Stimulated activated CD8-positive, alpha-beta memory T cell treated with anti-CD3 and anti-CD28 coated beads, Interleukin-4, amount 100 ng/mL, for 4 hours (primary cell): ENCODE measurements around the gene SCO2.
"Not testable (repeated sequence)": the region's sequence is repeated elsewhere in the genome, so short reads cannot be mapped to it uniquely, and the experiment has no call there.

Experiments
- DNase-seq, 2 donors: peaks; one replicate each; pipeline ENCODE4 v3.0.0-alpha.2; 2020; ENCODE audit warnings: low read depth in 2 of 2, low spot score in 1 of 2

The SCO2 gene

DNA sequence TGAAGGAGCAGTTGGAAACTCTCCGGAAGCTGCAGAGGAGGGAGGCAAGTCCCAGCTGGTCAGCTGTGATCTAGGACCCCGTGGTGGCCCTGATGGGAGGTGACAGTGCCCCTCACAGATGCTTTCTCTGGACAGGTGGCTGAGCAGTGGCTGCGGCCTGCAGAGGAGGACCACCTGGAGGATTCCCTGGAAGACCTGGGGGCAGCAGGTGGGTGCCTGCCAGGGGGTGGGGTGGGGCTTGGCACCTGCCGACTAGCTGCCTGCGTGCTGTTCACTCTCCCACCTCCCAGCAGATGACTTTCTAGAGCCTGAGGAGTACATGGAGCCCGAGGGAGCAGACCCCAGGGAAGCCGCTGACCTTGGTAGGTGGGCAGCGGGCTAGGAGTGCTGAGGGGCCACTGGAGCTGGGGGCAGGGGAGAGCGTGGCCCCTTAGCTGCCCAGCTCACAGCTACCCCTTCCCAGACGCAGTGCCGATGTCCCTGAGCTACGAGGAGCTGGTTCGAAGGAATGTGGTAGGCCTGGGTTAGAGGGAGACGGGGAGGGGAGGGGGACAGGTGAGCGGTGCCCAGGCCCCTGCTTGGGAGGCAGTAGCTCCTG is 3.1 kb downstream of the SCO2 start:
- no peak for DNase-seq

DNA sequence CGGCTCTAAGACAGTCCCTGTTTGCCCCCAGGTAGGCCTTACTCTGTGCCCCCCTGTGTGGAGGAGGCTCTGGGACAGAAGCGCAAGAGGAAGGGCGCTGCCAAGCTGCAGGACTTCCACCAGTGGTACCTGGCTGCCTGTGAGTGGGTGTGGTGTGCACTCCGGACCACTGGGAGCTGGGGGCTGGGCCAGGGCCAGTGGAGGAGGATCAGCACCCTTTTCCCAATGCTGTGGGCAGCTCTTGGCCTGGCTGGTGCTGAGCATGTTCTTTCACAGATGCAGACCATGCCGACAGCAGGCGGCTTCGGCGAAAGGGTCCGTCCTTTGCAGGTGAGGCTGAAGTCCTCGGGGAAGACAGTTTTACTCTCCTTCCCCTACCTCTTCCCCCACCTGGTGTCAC is 3.7 kb downstream of the SCO2 start:
- no peak for DNase-seq

DNA sequence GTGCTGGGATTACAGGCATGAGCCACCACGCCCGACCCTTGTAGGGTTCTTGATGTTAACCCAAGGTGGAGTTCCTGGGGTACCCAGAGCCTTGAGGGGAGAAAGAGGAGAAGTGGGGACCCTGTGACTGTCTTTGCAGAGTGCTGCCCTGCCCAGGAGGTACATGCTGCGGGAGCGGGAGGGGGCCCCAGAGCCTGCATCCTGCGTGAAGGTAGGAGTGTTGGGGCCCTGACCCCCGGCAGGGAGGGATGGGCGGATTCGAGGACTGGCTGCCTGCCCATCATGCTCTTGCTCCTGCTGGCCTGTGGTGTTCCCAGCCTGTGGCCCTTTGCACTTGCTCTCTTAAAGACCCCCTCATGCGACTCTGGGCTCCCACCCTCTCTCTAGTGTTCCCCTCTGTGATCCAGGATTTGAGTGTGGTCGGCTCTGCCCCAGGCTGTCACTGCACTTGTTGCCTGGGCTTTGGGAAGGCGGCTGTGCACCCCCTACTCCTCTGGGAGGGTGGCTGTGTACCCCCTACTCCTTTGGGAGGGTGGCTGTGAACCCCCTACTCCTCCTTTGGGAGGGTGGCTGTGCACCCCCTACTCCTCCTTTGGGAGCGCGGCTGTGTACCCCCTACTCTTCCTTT is 4.5 kb downstream of the SCO2 start:
- no peak for DNase-seq

DNA sequence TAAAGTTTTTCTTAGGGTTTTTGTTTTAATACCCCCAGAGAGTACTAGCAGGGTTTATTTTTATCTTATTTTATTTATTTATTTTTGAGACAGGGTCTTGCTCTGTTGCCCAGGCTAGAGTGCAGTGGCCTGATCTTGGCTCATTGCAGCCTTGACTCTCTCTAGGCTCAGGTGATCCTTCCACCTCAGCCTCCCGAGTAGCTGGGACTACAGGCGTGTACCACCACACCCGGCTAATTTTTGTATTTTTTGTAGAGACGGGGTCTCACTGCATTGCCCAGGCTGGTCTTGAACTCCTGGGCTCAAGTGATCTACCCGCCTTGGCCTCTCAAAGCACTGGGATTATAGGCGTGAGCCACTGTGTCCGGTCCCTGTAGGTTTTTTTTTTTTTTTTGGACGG is 5.2 kb downstream of the SCO2 start:
- not testable (repeated sequence) for DNase-seq

DNA sequence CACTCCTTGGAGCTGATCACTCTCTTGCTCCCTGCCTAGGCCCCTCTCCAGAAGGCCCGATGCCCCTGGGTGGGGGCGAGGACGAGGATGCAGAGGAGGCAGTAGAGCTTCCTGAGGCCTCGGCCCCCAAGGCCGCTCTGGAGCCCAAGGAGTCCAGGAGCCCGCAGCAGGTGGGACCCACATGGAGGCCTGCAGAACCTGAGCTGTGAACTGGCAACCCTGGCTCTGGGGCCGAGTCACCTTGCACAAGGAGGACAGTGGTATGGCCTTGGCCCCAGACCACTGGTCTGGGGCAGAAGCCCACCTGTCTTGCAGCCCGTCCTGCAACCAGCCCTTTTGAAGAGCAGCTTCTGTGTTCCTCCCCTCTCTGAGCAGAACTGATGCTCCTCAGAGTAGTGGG is 6.2 kb downstream of the SCO2 start:
- no peak for DNase-seq

DNA sequence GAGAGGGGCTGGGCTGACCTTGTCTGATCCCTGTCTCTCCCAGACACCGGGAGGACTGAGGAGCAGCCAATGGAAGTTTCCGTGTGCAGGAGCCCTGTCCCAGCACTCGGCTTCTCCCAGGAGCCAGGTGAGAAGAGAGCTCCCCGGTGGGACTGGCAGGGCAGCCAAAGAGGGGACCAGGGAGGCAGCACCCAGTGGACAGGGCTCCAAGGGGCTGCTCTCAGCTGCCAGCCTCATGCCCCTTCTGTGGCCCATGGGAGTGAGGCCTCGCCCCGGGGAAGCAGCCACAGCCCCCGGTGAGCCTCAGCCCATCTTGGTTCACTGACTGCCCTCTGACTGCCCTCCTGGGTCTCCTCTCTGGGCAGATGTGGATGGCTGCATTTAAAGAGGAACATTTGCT is 6.8 kb downstream of the SCO2 start:
- no peak for DNase-seq

DNA sequence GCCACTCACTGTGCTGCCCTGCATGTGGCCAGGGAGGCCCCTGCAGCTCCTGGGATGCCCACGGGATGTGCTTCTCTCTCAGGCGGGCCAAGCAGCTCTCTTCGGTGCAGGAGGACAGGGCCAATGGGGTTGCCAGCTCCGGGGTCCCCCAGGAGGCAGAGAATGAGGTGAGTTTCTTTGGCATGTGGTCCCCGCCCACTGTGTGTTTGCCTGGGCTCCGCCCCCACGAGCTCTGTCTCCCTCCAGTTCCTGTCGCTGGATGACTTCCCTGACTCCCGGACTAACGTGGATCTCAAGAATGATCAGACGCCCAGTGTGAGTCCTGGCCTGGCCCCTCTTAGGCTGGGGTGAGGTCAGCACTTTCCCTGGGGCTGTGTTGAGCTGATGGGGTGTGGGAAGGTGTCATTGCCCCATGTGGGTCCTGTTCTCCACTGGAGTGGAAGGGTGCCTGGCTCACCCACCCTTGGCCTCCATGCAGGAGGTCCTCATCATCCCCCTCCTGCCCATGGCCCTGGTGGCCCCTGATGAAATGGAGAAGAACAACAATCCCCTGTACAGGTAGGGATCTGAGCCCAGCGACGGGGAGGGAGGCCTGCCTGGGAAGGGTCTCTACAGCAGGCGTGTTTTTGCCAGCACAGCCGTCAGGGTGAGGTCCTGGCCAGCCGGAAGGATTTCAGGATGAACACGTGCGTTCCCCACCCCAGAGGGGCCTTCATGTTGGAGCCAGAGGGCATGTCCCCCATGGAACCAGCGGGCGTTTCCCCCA is 7.7 kb downstream of the SCO2 start:
- no peak for DNase-seq

DNA sequence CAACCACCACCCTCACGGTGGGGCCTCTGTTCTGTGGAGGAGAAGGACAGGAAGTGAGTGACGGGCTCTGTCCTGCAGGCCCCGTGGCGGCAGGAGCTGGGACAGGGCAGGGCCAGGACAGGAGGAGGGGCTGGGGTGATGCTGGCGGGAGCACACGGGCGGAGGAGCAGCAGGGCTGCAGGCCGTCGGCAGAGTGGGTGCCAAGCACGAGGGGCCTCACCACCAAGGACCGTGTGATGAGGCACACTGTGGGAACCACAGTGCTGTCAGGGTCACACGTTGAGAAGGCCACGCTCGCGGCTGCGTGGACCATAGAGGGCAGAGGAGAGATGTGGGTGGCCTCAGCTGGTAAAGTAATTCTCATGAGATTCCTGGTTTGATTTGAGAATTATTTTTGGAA is 8.5 kb downstream of the SCO2 start:
- DNase-seq = no peak

DNA sequence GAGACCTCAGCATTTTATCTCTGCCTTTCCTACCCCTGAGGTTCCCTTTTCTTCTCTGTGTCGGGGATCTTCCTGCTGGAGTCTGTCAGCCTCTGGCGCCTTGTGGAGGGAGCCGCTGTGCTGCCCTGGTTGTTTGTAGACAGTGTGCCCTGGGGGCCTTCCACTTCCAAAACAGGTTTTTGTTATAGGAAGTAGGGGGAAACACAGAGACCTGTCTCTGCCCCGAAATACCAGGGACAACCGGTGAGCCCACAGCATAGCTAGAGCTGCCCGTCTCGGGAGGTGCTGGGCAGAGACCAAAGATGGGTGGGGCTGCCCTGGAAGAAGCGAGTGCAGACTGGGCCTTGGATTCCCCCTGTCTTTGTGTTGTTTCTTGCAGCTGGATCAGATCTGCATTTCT is 9.3 kb downstream of the SCO2 start:
- DNase-seq = no peak

DNA sequence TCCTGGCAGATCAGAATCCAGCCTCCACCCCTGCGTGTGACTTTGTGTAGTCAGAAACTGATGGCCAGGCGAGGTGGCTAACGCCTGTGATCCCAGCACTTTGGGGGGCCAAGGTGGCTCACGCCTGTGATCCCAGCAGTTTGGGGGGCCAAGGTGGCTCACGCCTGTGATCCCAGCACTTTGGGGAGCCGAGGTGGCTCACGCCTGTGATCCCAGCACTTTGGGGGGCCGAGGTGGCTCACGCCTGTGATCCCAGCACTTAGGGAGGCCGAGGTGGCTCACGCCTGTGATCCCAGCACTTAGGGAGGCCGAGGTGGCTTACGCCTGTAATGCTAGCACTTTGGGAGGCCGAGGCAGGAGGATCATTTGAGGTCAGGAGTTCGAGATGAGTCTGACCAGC is 12.2 kb downstream of the SCO2 start:
- no peak for DNase-seq

DNA sequence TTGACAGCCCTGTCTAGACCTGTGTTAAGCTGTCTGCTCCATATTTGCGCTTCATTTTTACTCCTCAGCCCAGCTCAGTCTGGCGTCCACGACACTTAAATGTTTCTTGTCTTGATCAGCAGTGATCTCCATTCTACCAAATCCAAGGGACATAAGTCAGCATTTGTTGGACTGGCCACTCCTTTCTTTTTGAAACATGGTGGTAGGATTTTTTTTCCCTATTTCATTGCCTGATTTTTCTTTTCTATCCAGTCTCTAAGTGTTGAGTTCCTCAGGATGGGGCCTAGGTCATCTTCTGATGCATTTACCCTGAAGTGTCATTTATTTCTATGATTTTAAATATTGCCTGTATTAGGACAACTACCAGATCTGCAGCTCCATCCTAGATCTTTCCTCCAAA is 16.5 kb downstream of the SCO2 start:
- no peak for DNase-seq

DNA sequence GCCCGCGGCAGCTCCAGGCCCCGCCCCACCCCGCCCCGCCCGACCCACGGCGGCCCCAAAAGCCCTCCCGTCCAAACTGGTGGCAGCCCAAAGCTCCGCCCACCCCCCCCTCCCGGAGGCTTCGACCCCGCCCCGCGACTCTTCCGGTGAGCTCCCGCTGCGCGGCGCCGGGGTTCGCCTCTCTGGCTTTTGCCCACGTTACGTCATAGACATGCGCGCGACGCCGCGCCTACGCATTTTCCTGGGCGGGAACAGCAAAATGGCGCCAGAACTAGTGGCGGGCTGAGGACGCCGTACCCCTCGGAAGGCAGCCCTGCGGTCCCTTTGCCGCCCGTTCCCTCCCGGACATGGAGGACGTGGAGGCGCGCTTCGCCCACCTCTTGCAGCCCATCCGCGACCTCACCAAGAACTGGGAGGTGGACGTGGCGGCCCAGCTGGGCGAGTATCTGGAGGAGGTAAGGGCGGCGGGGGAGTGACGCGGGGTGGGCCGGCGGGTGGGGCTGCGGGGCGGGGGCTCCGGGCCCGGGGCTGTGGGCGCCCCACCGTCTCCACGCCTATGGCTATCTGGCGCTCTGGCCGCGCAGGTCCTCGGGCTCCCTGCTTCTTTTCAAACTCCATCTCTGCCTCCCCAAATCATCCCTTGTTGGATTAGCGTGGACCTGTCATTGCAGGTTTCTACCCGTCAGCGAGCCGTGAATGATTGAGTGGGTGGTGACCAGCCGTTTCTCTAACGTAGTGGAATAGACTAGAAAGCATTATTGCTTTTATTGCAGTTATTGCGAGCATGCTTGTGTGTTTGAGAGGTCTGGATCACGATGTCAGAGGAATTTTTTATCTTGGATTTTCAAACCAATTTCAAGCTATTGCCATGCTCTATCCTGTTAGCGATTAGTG is 17.2 kb downstream of the SCO2 start, which contains the start of gene NCAPH2:
Gene NCAPH2 (plus strand): TSS at position 234 of the 894 bp plus-strand sequence. CDS start 114 bp downstream, at position 348.
- peak; percentile 96 to 97 for DNase-seq

DNA sequence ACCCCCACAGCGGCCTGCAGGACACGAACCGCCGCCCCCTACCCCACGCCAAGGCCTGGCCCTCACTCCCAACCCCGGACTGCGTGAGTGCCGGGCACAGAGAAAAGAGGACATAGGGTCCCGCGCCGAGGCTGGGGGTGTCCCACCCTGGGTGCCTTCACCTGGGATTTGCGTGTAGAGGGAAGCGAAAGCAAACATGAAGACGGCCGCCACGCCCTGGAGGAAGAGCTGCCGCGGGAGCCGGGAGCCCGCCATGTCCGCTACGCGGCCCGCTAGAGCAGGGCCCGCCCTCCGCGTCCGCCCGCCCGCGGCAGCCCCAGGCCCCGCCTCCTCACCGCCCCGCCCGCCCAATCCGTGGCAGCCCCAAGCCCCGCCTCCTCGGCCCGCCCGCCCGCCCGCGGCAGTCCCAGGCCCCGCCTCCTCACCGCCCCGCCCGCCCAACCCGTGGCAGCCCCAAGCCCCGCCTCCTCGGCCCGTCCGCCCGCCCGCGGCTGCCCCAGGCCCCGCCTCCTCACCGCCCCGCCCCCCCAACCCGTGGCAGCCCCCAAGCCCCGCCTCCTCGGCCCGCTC is 17.9 kb downstream of the SCO2 start, which contains the start of gene LMF2:
Gene LMF2 (minus strand): TSS at position 282 of the 570 bp plus-strand sequence. CDS start 27 bp downstream, at position 255.
- DNase-seq = peak; percentile 79 to 87

DNA sequence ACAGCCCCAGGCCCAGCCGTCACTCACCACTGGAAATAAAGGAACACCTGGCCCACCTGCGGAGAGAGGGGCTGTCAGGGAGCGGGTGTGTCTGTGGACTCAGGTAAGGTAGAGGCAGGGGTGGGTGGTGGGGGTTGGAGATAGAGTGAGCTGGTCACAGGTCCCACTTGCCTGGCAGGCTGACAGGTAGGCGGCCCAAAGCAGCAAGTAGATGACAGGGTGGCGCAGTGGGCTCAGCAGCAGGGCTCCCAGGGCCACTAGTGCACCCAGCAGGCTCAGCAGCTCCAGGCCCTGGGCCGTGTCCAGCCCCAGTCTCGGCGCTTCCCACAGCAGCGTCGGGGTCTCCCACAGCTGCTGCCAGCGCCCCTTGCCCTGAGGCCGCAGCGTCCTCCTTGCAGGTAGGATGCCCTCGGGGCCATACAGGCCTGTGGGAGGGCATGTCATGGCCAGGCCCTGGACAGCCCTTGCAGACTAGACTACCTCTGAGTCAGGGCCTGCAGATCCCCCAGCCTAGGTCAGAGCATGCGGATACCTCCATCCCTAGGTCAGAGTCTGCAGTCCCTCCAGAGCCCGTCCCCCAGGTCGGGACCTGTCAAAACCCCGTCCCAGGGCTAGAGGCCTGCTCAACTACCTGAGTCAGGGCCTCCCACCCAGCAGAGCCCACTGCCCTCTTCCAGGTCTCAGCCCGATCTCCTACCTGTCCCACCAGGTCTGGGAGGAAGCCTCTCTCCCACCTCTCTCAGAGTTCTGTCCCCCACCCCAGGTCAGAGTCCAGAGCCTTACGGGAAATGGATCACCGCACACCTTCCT is 18.6 kb downstream of the SCO2 start:
- DNase-seq = no peak

DNA sequence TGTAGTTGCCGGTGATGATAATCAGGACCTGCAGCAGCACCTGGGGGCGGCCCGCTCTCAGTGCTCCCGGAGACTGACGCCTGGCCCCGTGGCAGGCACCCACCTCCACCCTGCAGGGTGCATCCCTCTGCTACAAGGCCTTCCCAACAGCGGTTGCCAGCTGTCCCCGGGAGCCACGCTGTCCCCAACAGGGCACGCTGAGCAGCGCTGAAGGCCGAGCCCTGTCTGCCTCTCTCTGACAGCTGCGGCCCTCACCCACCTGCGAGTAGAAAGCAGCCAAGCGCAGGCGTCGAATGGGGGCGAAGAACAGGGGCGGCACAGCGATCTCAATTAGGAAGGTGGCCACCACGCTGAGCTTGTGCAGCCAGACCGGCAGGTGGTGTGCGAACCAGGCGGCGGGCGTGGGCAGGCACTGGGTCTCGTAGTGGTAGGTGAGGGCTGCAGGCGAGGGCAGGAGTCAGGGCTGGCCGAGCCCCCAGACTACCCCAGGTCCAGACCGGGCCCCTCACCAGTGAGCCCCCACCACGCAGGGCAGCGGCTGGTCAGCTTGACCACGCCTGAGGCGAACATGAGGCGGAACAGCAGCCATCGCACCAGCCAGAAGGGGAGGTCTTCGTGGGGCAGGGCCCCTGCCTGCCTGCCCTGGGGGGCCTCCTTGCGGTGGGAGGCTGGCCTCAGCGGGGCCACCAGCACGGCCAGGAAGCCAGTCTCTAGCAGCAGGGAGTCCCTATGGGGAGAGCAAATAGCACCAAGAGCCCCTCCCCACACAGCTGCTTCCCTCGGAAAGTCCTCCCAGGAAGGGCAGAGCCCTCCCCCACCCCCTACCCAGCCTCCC is 19.4 kb downstream of the SCO2 start:
- no peak for DNase-seq

DNA sequence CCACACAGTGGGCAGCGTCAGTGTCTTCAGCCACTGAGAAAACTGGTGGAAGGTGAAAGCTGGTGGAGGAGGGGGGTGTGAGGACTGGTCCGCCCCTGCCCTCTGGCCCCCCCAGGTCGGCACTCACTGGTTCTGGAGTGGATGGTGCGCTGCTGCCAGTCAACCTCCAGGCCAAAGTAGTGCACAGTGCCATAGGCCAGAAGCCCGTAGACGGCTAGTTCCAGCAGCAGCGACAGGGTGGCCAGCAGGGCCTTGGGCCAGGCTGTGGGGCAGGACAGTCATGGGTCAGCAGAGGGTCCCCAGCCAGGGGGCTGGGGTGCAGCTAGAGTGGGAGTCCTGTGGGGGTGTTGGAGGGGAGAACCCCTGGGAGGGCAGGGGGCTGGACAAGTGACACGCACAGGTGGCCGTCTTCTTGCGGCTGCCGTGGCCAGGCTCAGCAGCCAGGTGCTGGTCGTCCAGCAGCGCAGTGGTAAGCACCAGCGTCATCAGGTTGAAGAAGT is 20.1 kb downstream of the SCO2 start:
- DNase-seq = no peak

DNA sequence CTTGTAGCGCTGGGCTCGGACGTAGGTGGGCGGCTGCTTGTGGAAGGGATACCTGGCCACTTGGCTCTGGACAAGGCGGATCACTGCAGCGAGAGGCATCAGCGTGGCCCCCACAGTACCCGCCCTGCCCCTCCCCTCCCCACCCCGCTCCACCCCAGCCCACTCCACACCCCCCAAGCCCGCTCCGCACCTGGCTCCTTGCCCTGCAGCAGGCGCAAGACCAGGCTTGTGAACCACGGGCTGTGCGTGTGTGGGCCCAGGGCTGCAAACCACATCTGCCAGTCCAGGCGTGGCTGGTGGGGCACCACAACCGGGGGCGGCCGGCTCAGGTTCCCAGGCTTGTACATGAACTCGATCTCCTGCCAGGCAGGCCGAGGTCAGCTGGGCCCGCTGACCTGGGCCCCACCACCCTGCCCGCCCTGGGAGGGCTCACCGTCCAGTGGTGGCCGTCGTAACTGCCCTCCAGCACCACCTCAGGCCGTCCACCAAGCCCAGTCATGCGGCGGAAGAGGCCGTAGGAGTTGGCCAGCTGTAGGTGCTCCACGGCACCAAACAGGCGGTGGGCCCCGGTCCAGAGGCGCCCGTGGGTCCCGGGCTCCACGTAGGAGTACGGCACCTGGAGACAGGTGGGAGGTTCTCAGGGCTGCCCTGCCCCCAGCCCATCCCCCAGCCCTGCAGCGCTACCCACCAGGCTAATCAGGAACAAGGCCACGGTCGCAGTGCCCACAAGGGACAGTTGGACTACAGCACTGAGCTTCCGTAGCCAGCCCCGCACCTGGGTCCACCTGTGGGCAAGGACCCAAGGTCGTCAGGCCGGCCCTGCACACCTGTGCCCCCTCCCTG is 20.8 kb downstream of the SCO2 start:
- no peak for DNase-seq

DNA sequence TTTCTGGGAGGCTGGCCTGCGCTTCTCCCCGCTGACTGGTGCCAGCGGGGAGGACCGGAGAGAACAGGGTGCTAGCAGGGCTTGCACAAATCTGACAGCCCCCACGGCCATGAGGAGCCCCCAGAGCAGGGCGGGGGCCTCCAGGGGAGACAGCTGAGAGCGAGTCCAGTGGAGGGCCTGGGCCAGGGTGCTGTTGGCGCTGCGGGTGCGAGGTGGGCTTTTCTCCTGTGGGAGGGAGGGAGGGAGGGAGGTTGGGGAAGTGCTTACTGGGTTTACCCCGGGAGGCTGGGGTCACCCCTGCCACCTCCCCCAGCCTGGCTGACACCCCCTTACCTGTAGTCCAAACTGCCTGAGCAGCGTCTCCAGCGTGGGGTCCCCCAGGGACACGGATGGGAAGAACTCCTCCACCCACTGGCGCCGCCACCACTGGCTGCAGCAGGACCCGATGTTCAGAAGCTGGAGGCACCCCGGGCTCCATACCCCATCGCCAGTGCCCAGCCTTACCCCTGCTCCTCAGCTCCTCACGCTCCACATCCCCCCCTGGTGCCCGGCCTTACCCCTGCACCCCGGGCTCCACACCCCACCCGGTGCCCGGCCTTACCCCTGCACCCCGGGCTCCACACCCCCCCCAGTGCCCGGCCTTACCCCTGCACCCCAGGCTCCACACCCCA is 21.8 kb downstream of the SCO2 start:
- DNase-seq = no peak
